CD4-positive, CD25-positive, alpha-beta regulatory T cell (primary cell): ENCODE results near the gene PRDM16. TPM values are rescaled to one million over a fixed set of nuclear protein-coding genes. Genes with fewer than 3 reads are reported as not detected.

Source experiments
- ATAC-seq, 2 donors: fragments of 150-1000 bp; cut with Tn5 transposase; one replicate each; pipeline ENCODE4 v1.10.0; 2021; ENCODE audit warnings: low read depth in 2 of 2, moderate number of reproducible peaks in 2 of 2, moderate library complexity in 1 of 2
- DNase-seq, 3 donors: peaks; one replicate each; pipeline versions ENCODE4 v3.0.0 to v3.0.0-alpha.2; 2012 to 2022; ENCODE audit warnings: mixed read lengths in 1 of 3
- H3K27ac ChIP-seq: one replicate; pipeline ENCODE4 v1.7.0; 2013; ENCODE audit warnings: mild to moderate bottlenecking, low read length; ENCODE audit not compliant: insufficient read depth, poor library complexity, severe bottlenecking
- H3K27me3 ChIP-seq: one replicate; pipeline ENCODE4 v1.7.0; 2013; ENCODE audit warnings: low read length; ENCODE audit not compliant: control insufficient read depth, insufficient read depth
- H3K36me3 ChIP-seq: one replicate; pipeline ENCODE4 v1.7.0; 2013; ENCODE audit warnings: mild to moderate bottlenecking, low read length, moderate library complexity; ENCODE audit not compliant: control insufficient read depth, insufficient read depth
- H3K4me1 ChIP-seq: 2 replicates; pipeline ENCODE4 v1.7.0; 2013; ENCODE audit warnings: mild to moderate bottlenecking, low read length; ENCODE audit not compliant: insufficient read depth, control insufficient read depth, poor library complexity, severe bottlenecking
- H3K4me3 ChIP-seq: one replicate; pipeline ENCODE4 v1.7.0; 2013; ENCODE audit warnings: low read depth, mild to moderate bottlenecking, low read length, moderate library complexity
- H3K9me3 ChIP-seq, 2 experiments: 1 replicate in 1 of 2; 2 replicates in 1 of 2; pipeline ENCODE4 v1.7.0; 2013; ENCODE audit warnings: low read length in 2 of 2, mild to moderate bottlenecking in 1 of 2, moderate library complexity in 1 of 2; ENCODE audit not compliant: control insufficient read depth in 2 of 2
- H3K27ac Mint-ChIP-seq, 3 donors: one replicate each; pipeline ENCODE4 v1.8.0; 2020 to 2022; ENCODE audit warnings: mild to moderate bottlenecking in 3 of 3, mixed read lengths in 3 of 3, moderate library complexity in 2 of 3
- H3K27me3 Mint-ChIP-seq: one replicate; pipeline ENCODE4 v1.8.0; 2022; ENCODE audit warnings: mild to moderate bottlenecking, mixed read lengths
- H3K36me3 Mint-ChIP-seq: one replicate; pipeline ENCODE4 v1.8.0; 2020; ENCODE audit warnings: mixed read lengths
- H3K4me1 Mint-ChIP-seq, 4 donors: one replicate each; pipeline ENCODE4 v1.8.0; 2020 to 2022; ENCODE audit warnings: mixed read lengths in 4 of 4, mild to moderate bottlenecking in 1 of 4
- H3K4me3 Mint-ChIP-seq, 4 donors: one replicate each; pipeline ENCODE4 v1.8.0; 2020 to 2022; ENCODE audit warnings: mild to moderate bottlenecking in 4 of 4, mixed read lengths in 4 of 4, moderate library complexity in 3 of 4
- H3K9me3 Mint-ChIP-seq, 7 donors: one replicate each; pipeline ENCODE4 v1.8.0; 2020 to 2022; ENCODE audit warnings: mixed read lengths in 7 of 7, mild to moderate bottlenecking in 3 of 7, moderate library complexity in 2 of 7
- polyA plus RNA-seq, 4 donors: library from polyadenylated mRNA; unstranded; fragments of 300-500 nt; fragmentation: Illumina TruSeq; gene quantifications; one replicate each; pipeline ENCODE4 v1.2.3, GENCODE V29; 2021
- total RNA-seq: library from RNA; stranded (reverse); gene quantifications from one replicate; pipeline ENCODE4 v1.2.3, GENCODE V29; 2022

The PRDM16 gene
- total and polyA plus RNA-seq, 5 donors from 2014 or later = 0.27 TPM; not detected in 4

DNA sequence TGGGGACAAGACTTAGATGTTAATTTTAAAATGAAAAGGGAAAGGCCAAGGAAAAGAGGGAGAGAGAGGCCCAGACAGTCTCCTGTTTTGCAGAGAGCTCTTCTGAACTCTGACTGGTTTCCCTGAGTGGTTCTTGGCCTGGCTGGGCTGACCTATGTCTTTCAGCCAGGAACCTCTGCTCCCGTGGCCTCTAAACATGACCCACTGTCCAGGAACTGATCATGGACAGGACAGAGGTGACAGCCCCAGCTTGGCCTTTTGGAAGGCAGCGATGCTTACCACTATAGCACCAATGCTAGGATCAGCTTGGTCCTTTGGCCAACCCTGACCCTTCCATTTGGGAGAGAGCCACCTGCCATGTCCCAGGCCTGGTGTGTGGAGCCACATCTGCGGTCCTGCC lies 55.2 kb downstream of the PRDM16 start:
- Mint-ChIP-seq H3K4me1 (no peaks in the 10 kb centered on the region), H3K9me3 (no peaks in the 10 kb centered on the region), H3K36me3 (no peaks in the 10 kb centered on the region), H3K4me3 (no peak overlapping the region), H3K27me3 (no peaks in the 10 kb centered on the region), H3K27ac (no peak overlapping the region)
- DNase-seq (no peak), ATAC-seq (no peak)
- H3K4me1 ChIP-seq = no peaks in the 10 kb centered on the region
- H3K27me3 ChIP-seq = no peaks in the 10 kb centered on the region
- H3K9me3 ChIP-seq = no peaks in the 10 kb centered on the region
- no peak overlapping the region for H3K4me3 ChIP-seq
- no peak overlapping the region for H3K27ac ChIP-seq
- H3K36me3 ChIP-seq = no peaks in the 10 kb centered on the region

DNA sequence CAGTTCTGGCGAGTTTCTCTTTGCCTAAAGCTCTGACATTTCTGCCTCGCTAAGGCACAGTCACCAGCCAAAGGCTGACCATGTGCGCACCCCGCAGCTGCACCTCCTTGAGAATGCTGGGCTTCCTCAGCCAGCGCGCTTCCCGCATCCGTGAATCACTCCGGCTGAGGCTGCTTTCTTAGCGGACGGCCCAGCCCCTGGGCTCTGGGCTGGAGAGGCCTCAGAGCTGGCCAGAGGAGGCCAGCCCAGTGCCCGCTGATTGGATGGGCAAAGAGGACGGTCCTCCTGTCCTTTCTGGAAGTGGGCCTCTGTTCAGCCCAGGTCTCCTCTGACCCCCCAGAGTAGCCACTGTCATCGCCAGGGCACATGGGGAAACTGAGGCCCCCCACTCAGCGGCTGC lies 56.1 kb downstream of the PRDM16 start:
- Histone ChIP-seq H3K27ac (no peak overlapping the region), H3K4me3 (no peak overlapping the region), H3K36me3 (no peaks in the 10 kb centered on the region), H3K27me3 (no peaks in the 10 kb centered on the region), H3K4me1 (no peaks in the 10 kb centered on the region), H3K9me3 (no peaks in the 10 kb centered on the region)
- H3K9me3 Mint-ChIP-seq = no peaks in the 10 kb centered on the region
- no peak overlapping the region for H3K4me3 Mint-ChIP-seq
- no peaks in the 10 kb centered on the region for H3K27me3 Mint-ChIP-seq
- H3K27ac Mint-ChIP-seq = no peak overlapping the region
- H3K4me1 Mint-ChIP-seq = no peaks in the 10 kb centered on the region
- H3K36me3 Mint-ChIP-seq = no peaks in the 10 kb centered on the region
- ATAC-seq = no peak
- no peak for DNase-seq

DNA sequence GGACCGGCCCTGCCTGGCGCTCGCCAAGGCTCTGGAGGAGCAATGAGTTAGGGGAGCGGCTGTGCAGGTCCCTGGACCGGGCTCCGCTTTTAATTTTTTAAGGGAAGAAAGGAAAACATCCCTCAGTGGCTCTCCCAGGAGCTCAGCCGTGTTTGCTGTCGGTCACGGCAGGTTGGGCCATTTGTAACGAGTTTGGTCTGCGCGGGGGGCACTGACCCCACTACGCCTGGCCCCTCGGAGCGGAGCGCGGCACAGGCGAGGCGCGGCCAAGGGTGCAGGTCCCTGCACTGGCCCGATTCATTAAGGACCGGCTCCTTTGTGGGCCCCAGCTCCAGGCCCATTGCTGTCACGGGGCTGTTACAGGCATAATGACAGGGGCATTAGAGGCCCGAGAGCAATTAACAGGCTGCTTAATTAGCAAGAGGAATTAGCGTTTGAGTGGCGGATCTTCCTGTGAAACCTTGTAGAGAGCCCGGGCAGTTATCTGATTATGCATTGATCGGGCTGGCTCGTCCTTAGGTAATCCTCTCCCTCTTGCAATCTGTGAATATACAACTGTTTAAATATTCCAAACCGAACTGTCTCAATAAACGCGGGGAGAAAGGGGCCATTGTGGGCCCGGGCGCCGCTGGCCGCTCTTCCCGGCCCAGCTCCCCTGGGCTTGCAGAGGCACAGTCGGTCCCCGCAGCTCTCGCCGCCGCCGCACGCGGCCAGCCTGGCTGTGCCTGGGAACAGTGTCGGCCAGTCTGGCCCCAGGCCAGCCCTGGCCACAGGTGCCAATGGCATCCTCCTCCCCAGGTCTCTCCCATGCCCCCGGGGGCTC lies 56.8 kb downstream of the PRDM16 start:
- H3K36me3 ChIP-seq = no peaks in the 10 kb centered on the region
- no peak overlapping the region for H3K27ac Mint-ChIP-seq
- H3K9me3 ChIP-seq = no peaks in the 10 kb centered on the region
- H3K27me3 Mint-ChIP-seq = no peaks in the 10 kb centered on the region
- H3K4me1 Mint-ChIP-seq = no peaks in the 10 kb centered on the region
- no peaks in the 10 kb centered on the region for H3K9me3 Mint-ChIP-seq
- no peak overlapping the region for H3K27ac ChIP-seq
- no peak overlapping the region for H3K4me3 ChIP-seq
- DNase-seq = no peak
- H3K4me1 ChIP-seq = no peaks in the 10 kb centered on the region
- no peaks in the 10 kb centered on the region for H3K36me3 Mint-ChIP-seq
- ATAC-seq = no peak
- H3K4me3 Mint-ChIP-seq = no peak overlapping the region
- no peaks in the 10 kb centered on the region for H3K27me3 ChIP-seq

DNA sequence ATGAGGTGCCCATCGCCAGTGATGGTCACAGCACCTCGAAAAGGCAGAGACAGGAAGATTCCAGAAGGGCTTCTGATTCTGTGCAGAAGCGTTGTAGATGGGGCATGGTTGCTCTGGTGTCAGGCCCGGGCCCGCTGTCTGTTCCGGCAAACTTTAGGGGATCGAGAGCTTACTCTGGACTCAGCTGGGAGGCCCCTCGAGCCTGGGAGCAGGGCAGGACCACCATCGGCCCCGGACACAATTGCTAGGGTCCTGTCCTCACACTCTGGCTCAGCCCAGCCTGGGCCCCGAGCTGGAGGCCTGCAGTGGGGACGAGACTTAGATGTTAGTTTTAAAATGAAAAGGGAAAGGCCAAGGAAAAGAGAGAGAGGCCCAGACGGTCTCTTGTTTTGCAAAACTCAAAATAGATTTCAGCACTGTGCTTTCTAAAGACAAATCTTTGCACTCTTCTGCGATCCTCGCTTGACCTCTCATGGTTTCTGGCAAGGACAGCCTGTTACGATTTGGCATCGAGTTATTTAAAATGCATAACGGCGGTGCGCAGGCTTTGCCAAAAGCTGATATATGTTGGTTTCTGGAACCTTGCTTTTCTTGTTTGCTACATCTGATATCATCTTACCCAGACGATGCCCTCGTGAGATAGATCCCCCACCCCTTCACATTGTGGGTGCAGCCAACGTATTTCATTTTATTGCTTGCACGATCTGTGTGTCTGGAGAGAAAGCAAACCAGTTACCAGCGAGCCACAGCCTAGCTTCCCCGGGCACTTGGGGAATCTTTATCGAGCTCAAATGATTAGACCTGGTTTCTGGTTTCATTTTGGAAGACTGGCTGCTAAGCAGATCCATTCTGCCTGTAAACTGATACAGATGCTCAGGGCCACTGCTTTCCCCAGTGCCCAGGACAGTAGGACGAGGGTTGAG lies 58.0 kb downstream of the PRDM16 start:
- DNase-seq (no peak), ATAC-seq (no peak)
- no peaks in the 10 kb centered on the region for H3K4me1 Mint-ChIP-seq
- Histone ChIP-seq H3K36me3 (no peaks in the 10 kb centered on the region), H3K27ac (no peak overlapping the region), H3K4me1 (no peaks in the 10 kb centered on the region), H3K4me3 (no peak overlapping the region), H3K27me3 (no peaks in the 10 kb centered on the region), H3K9me3 (no peaks in the 10 kb centered on the region)
- H3K36me3 Mint-ChIP-seq = no peaks in the 10 kb centered on the region
- no peaks in the 10 kb centered on the region for H3K27me3 Mint-ChIP-seq
- peak overlapping the region in 1 of 3 donors; percentile 71 for H3K27ac Mint-ChIP-seq
- no peak overlapping the region for H3K4me3 Mint-ChIP-seq
- H3K9me3 Mint-ChIP-seq = no peaks in the 10 kb centered on the region

DNA sequence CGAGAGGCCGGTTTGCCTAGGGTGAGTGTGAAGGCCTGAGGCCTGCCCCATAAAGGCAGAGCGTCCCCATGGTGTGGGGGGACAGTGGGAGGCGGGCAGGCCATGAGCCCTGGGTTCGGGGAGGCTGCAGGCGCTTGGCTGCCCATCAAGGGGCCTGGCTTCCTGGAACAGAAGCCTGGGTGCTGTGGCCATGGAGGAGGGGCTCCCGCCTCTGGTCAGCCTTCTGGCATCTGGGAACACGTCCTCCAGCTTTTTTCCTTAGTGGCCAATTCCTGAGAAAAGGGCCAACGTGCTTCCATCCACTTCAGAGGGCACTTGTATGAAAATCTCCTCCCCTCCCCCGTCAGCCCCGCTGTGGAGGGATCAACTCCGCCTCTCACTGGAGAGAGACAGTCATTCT lies 58.7 kb downstream of the PRDM16 start:
- Mint-ChIP-seq H3K36me3 (no peaks in the 10 kb centered on the region), H3K9me3 (no peaks in the 10 kb centered on the region), H3K4me1 (no peaks in the 10 kb centered on the region), H3K4me3 (no peak overlapping the region), H3K27ac (peak overlapping the region in 1 of 3 donors; percentile 71), H3K27me3 (no peaks in the 10 kb centered on the region)
- Histone ChIP-seq H3K9me3 (no peaks in the 10 kb centered on the region), H3K4me3 (no peak overlapping the region), H3K4me1 (no peaks in the 10 kb centered on the region), H3K27ac (no peak overlapping the region), H3K36me3 (no peaks in the 10 kb centered on the region), H3K27me3 (no peaks in the 10 kb centered on the region)
- DNase-seq (no peak), ATAC-seq (no peak)

DNA sequence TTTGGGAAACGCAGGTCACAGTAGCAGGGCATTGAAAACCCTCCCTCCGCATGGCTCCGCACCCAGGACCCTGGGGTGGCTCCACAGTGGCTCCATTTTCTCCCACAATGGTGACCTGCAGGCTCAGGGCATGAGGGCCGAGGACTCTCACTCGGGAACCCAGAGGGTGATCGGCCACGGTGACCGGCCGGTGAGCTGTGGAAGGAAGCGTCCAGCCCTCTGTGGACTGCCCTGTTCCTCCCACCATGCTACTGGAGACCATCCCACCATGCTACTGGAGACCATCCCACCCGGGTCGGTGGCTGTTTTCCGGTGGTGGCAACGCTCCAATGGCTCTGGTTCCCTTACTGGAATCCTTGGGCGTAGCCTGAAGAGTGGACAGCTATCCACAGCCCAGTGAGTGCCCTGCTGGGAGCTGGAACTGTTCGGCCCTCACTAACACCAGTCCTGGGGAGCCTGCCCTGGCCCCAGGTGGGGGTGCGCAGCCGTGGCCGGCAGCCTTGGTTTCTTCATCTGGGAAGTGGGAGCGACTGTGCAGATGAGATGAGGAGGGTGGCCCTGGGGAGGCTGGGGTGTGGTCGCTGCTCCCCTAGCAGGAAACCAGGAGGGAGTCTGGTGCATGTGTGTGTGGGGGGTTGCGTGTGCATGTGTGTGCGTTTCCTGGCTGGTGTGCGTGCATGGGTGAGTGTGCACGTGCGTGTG lies 59.6 kb downstream of the PRDM16 start:
- ATAC-seq = no peak

DNA sequence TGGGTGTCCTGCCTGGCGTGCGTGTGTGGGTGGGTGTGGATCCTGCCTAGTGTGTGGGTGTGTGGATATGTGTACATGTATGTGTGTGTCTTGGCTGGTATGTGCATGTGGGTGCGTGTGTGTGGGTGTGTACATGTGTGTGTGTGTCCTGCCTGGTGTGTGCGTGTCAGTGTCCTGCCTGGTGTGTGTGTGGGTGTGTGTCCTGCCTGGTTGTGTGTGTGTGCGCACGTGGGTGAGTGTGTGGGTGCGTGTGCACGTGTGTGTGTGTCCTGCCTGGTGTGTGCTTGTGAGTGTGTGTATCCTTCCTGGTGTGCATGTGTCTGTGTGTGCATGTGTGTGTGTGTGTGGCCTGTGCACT lies 60.1 kb downstream of the PRDM16 start:
- no peaks in the 10 kb centered on the region for H3K4me1 ChIP-seq
- peak overlapping the region in 1 of 3 donors; percentile 77 for H3K27ac Mint-ChIP-seq
- H3K36me3 ChIP-seq = no peaks in the 10 kb centered on the region
- no peaks in the 10 kb centered on the region for H3K9me3 ChIP-seq
- DNase-seq (no peak), ATAC-seq (no peak)
- no peaks in the 10 kb centered on the region for H3K27me3 Mint-ChIP-seq
- H3K9me3 Mint-ChIP-seq = no peaks in the 10 kb centered on the region
- no peak overlapping the region for H3K4me3 Mint-ChIP-seq
- H3K4me1 Mint-ChIP-seq = no peaks in the 10 kb centered on the region
- H3K4me3 ChIP-seq = no peak overlapping the region
- no peaks in the 10 kb centered on the region for H3K36me3 Mint-ChIP-seq
- H3K27me3 ChIP-seq = no peaks in the 10 kb centered on the region
- H3K27ac ChIP-seq = no peak overlapping the region

More for the DNA sequence above, 59.6 kb downstream of the PRDM16 start:
- no peak for DNase-seq
- H3K27me3 Mint-ChIP-seq = no peaks in the 10 kb centered on the region
- H3K9me3 ChIP-seq = no peaks in the 10 kb centered on the region
- H3K27ac ChIP-seq = no peak overlapping the region
- no peaks in the 10 kb centered on the region for H3K27me3 ChIP-seq
- no peaks in the 10 kb centered on the region for H3K4me1 Mint-ChIP-seq
- H3K36me3 ChIP-seq = no peaks in the 10 kb centered on the region
- no peaks in the 10 kb centered on the region for H3K36me3 Mint-ChIP-seq
- no peaks in the 10 kb centered on the region for H3K9me3 Mint-ChIP-seq
- no peak overlapping the region for H3K4me3 ChIP-seq
- peak overlapping the region in 1 of 3 donors; percentile 77 for H3K27ac Mint-ChIP-seq
- no peak overlapping the region for H3K4me3 Mint-ChIP-seq
- H3K4me1 ChIP-seq = no peaks in the 10 kb centered on the region
